ENCODE results near the gene PTPRU. TPM values are rescaled to one million over a fixed set of nuclear protein-coding genes. Genes with fewer than 3 reads are reported as not detected.

Gene PTPRU
- total RNA-seq, 1 experiment from 2014 or later: 40.7 TPM

- no peaks in the 10 kb centered on the region for H3K9me2 ChIP-seq (ENCODE audit: insufficient read depth)
- POLR2A ChIA-PET: no interaction called here
- no peaks in the 10 kb centered on the region for H3K9me3 ChIP-seq (ENCODE audit: control insufficient read depth in 1 of 2, insufficient read depth in 1 of 2, low read depth in 1 of 2, low read length in 2 of 2)
- intact Hi-C loops (cut with micrococcal nuclease): no loop called here
- H3K36me3 ChIP-seq (ENCODE audit: control insufficient read depth in 1 of 2, insufficient read depth in 2 of 2, low read length in 2 of 2): peaks cover 0 to 11% of the 10 kb centered on the region in 2 experiments; a peak in 1 of 4 replicates
- H3K4me1 ChIP-seq (ENCODE audit: control insufficient read depth in 1 of 2, insufficient read depth in 2 of 2, low read length in 2 of 2): no peaks in the 10 kb centered on the region
- CTCF ChIA-PET: no interaction called here
- DNase-seq (ENCODE audit: low read depth, low spot score): no peak
- TF ChIP-seq ELF1 (IDR thresholded peaks at IDR 0.05; ENCODE audit: borderline replicate concordance, low read depth) (no peak), FOSL1 (IDR thresholded peaks at IDR 0.05; ENCODE audit: low read depth) (no peak), SIN3A (IDR thresholded peaks at IDR 0.05; ENCODE audit: low read depth) (no peak), JUND (IDR thresholded peaks at IDR 0.05) (no peak), EZH2phosphoT487 (IDR thresholded peaks at IDR 0.05; ENCODE audit: borderline replicate concordance) (no peak), ZBTB33 (IDR thresholded peaks at IDR 0.05; ENCODE audit: extremely low read depth, insufficient replicate concordance, low read length) (no peak), CTCF (IDR thresholded peaks at IDR 0.05 in 2 of 3, conservative IDR thresholded peaks at IDR 0.05 in 1 of 3; ENCODE audit: borderline replicate concordance in 1 of 3, insufficient read depth in 1 of 3, low read depth in 2 of 3, low read length in 2 of 3) (no peak), RAD21 (IDR thresholded peaks at IDR 0.05; ENCODE audit: low read depth) (no peak), ZFX (IDR thresholded peaks at IDR 0.05) (no peak), TCF7L2 (IDR thresholded peaks at IDR 0.05; ENCODE audit: borderline replicate concordance, extremely low read depth, insufficient read depth, insufficient read length) (no peak), REST (IDR thresholded peaks at IDR 0.05; ENCODE audit: low read depth) (no peak), ATF3 (IDR thresholded peaks at IDR 0.05) (no peak), SP1 (IDR thresholded peaks at IDR 0.05; ENCODE audit: low read depth) (no peak), POLR2AphosphoS5 (IDR thresholded peaks at IDR 0.05; ENCODE audit: low read depth, low read length) (no peak), ZNF274 (IDR thresholded peaks at IDR 0.05; ENCODE audit: low read depth, low read length) (no peak), EZH2 (IDR thresholded peaks at IDR 0.05) (no peak), YY1 (IDR thresholded peaks at IDR 0.05; ENCODE audit: extremely low read depth, insufficient replicate concordance, low read depth, low read length) (no peak), SRF (IDR thresholded peaks at IDR 0.05; ENCODE audit: low read depth) (no peak), CEBPB (IDR thresholded peaks at IDR 0.05; ENCODE audit: low read depth) (no peak), EGR1 (IDR thresholded peaks at IDR 0.05; ENCODE audit: low read depth) (no peak)
- no peaks in the 10 kb centered on the region for H4K20me1 ChIP-seq (ENCODE audit: insufficient read depth)
- no peak overlapping the region for H3K9ac ChIP-seq (ENCODE audit: low read length)
- H3K4me2 ChIP-seq (ENCODE audit: low read length): no peak overlapping the region
- RAD21 ChIA-PET (ENCODE audit: low non-redundant PET in 1 of 2, low total read pairs in 2 of 2, uncharacterized antibody in 2 of 2, unreplicated experiment in 2 of 2): no interaction called here
- H3K27ac ChIP-seq (ENCODE audit: low read depth, low read length): no peak overlapping the region
- no TSS peak for BruUV-seq (replicated peaks)
- ATAC-seq: no peak
- no peaks in the 10 kb centered on the region for H3K27me3 ChIP-seq (ENCODE audit: insufficient read depth, low read length)
- no peak overlapping the region for H3K4me3 ChIP-seq (replicated peaks in 1 of 2; ENCODE audit: low read depth in 1 of 2, low read length in 2 of 2)
- no peaks in the 10 kb centered on the region for H3K79me2 ChIP-seq (ENCODE audit: insufficient read depth, low read length)
- no peak overlapping the region for H2AFZ ChIP-seq (ENCODE audit: low read depth, low read length, poor library complexity, severe bottlenecking)
Observed at GRCh38 chr1:29318724-29319123, 82.4 kb downstream of the PTPRU start.
